ENCODE results near the gene DFFB. TPM values are rescaled to one million over a fixed set of nuclear protein-coding genes. Genes with fewer than 3 reads are reported as not detected.
A peak's percentile ranks its signal among the peaks of the same experiment; 100 is the strongest.

DFFB gene
- total RNA-seq, 2 experiments from 2014 or later, result 9.0 to 9.5 TPM

DNA sequence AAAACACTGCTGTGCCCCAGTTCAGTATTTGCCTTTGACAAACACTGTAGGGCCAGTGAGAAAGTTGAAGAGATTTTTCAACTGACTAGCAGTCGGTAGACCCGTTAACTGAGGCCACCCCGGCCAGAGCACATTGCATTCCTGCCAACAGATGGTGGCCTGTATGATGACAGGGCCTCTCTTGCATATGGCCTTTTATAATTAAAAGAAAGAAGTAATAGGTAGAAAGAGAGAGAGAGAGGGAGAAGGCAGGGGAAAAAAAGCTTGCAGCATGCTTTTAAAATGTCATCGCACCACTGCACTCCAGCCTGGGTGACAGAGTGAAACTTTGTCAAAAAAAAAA is 47.5 kb downstream of the DFFB start:
- POLR2A ChIA-PET, result no interaction called here
- Mint-ChIP-seq H3K4me1 (peaks cover 39% of the 10 kb centered on the region), H3K27me3 (no peaks in the 10 kb centered on the region), H3K36me3 (ENCODE audit: low read depth) (no peaks in the 10 kb centered on the region), H3K27ac (no peak overlapping the region), H3K4me3 (no peak overlapping the region), H3K9me3 (no peaks in the 10 kb centered on the region)
- CTCF ChIA-PET, result no interaction called here
- no peak for DNase-seq

DNA sequence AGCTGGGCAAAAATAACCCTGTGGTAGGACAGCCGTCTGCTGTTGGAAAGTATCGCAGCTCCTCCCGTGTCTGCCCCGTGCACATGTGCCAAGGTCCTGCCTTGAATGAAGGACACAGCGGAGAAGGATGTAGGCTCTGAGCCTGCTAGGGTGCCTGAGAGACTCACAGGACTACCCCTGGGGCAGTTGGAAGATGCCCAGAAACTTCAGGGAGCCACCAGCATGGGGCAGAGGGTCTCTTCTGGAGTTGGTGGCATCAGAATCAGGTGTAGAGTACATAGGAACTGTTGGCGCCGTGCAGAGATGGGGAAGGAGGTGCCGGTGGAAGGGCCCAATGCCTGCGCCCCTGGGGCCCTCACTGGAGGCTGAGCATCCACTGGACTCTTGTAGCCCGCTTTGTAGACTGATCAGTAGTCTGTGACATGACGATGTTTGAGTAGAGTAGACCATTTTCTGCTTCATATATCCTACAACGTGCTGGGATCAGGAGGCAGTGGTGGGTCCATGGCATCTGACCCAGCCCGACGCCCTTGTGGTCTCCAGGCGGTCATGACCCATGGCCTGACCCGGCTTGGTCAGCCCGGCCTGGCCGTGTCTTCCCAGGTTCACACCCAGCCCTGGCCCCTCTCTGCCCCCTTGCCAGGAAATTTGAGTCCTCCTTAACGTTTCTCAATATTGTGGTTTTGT is 48.1 kb downstream of the DFFB start:
- CTCF ChIA-PET, result no interaction called here

DNA sequence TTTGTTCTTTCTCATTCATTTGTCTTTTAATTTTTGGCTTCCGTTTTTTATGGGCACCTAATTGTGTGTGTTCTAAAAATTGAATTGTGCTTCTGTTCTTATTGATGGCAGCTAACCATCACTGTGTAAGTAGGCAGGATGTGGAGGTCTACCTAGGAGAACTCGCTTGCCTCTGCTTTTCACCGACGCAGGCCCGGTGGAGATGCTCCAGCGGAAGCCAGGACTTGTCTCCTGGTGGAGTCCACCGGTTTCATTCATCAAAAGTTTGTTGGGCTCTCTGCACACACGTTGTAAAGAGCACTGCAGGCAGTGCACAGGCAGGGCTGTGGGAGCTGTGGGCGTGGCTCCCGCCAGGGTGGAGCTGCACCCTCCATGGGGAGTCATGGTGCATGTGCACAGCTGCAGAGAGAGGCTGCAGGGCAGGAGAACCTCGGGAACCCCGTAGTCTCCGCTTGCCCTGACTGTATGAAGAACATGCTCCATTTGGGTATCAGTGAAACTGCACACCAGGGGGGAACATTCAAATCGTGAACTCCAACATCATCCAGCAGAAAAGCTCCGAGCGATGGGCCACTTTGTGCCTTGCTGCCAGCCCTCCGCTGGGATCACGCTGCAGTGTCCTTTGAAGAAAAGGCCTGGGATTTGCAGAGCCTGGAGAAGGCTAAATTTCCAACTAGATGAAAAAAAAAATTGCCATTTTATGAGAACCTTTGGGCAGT is 48.8 kb downstream of the DFFB start:
- POLR2A ChIA-PET, result interaction anchor here (1.6 kb wide), 1 partner anchor 50 kb away, joined by 3 read pairs; no protein-coding TSS in a partner anchor
- CTCF ChIA-PET, result interaction anchor here (1.4 kb wide), 1 partner anchor 48 kb away, joined by 8 read pairs; the partner anchor contains the start of genes CEP104 and DFFB
- Mint-ChIP-seq H3K4me1 (peaks cover 37% of the 10 kb centered on the region), H3K36me3 (ENCODE audit: low read depth) (no peaks in the 10 kb centered on the region), H3K4me3 (no peak overlapping the region), H3K27me3 (no peaks in the 10 kb centered on the region), H3K9me3 (no peaks in the 10 kb centered on the region), H3K27ac (no peak overlapping the region)
- DNase-seq, result no peak

More for the DNA sequence above, 48.1 kb downstream of the DFFB start:
- Mint-ChIP-seq H3K27me3 (no peaks in the 10 kb centered on the region), H3K27ac (no peak overlapping the region), H3K36me3 (ENCODE audit: low read depth) (no peaks in the 10 kb centered on the region), H3K9me3 (no peaks in the 10 kb centered on the region), H3K4me3 (no peak overlapping the region), H3K4me1 (peaks cover 37% of the 10 kb centered on the region)
- DNase-seq, result no peak
- POLR2A ChIA-PET, result no interaction called here

DNA sequence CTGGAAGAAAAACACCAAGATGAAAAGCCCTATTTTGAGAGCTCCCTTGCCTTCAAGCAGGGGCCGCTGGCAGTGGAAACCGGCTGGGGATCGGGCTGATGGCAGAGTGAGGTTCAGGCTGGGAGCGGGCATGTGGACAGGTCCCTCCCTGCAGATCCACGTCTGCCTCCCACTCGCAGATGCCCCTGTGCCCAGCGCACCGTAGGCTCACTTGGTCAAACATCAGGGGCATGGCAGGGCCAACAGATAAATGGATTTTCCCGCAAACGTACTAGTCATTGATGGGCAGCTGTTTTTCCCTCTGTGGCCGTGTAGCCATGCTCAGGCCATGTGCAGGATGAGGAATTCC is 49.4 kb downstream of the DFFB start:
- H3K27ac Mint-ChIP-seq, result no peak overlapping the region
- no peaks in the 10 kb centered on the region for H3K9me3 Mint-ChIP-seq
- ChIA-PET POLR2A (interaction anchor here (1.6 kb wide), 1 partner anchor 50 kb away, joined by 3 read pairs; no protein-coding TSS in a partner anchor), CTCF (interaction anchor here (1.4 kb wide), 1 partner anchor 49 kb away, joined by 8 read pairs; the partner anchor contains the start of genes CEP104 and DFFB)
- no peak for DNase-seq
- H3K27me3 Mint-ChIP-seq, result no peaks in the 10 kb centered on the region
- H3K4me1 Mint-ChIP-seq, result peaks cover 34% of the 10 kb centered on the region
- no peaks in the 10 kb centered on the region for H3K36me3 Mint-ChIP-seq (ENCODE audit: low read depth)
- no peak overlapping the region for H3K4me3 Mint-ChIP-seq

DNA sequence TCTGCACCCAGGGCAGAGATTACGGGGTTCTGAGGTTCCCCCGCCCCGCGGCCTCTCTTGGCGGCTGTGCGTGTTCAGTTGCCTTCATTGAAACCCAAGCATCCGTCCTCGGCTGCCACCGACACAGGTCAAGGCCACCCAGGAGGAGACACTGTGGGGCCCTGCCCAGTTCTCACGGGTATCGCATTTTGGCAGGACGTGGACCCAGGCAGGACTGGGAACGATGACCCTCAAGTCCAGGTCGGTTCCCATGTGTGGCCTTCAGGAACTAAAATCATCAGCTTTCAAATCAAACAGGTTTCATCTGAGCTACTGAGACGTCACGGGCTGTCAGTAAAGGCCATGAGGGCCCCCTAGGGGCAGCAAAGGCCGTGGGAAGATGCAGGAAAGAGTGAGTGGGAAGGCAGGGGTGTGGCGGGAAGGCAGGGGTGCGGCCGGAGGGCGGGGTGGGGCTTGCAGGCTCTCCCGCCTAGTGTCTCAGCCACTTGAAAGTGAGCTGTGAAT is 49.8 kb downstream of the DFFB start:
- ChIA-PET CTCF (interaction anchor here (1.4 kb wide), 1 partner anchor 49 kb away, joined by 8 read pairs; the partner anchor contains the start of genes CEP104 and DFFB), POLR2A (interaction anchor here (1.6 kb wide), 1 partner anchor 51 kb away, joined by 3 read pairs; no protein-coding TSS in a partner anchor)
- Mint-ChIP-seq H3K27ac (no peak overlapping the region), H3K27me3 (no peaks in the 10 kb centered on the region), H3K36me3 (ENCODE audit: low read depth) (no peaks in the 10 kb centered on the region), H3K4me1 (peaks cover 32% of the 10 kb centered on the region), H3K4me3 (no peak overlapping the region), H3K9me3 (no peaks in the 10 kb centered on the region)
- peak; percentile 36 for DNase-seq

DNA sequence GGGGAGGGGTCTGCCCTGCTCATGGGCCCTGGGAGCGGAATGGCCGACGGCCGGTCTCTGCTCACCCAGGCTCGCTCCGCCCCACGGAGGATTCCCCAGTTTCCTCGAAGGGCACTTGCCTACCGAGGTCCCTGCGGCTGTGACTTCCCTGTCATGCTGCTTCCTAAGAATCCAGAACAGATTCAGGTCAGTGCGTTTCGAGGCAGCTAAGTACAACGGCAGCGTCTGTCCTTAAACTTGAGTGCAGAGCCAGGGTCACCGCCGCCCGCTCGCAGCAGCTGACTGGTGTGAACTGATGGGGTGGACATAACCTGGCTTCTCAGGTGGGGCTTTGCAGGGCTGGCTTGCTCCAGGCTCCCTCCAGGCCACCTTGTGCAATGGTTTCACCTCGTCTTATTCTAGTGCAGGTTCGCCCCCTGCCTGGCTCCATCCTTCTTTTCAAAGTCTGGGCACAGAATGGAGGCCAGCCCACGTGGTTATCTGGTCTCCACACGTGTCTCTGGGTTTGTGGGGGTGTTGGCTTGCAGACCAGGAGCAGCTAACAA is 50.4 kb downstream of the DFFB start:
- no peak overlapping the region for H3K4me3 Mint-ChIP-seq
- no peaks in the 10 kb centered on the region for H3K9me3 Mint-ChIP-seq
- DNase-seq, result no peak
- POLR2A ChIA-PET, result interaction anchor here (1.6 kb wide), 1 partner anchor 51 kb away, joined by 3 read pairs; no protein-coding TSS in a partner anchor
- H3K36me3 Mint-ChIP-seq (ENCODE audit: low read depth), result no peaks in the 10 kb centered on the region
- H3K4me1 Mint-ChIP-seq, result peaks cover 26% of the 10 kb centered on the region
- H3K27me3 Mint-ChIP-seq, result no peaks in the 10 kb centered on the region
- CTCF ChIA-PET, result no interaction called here
- H3K27ac Mint-ChIP-seq, result no peak overlapping the region

DNA sequence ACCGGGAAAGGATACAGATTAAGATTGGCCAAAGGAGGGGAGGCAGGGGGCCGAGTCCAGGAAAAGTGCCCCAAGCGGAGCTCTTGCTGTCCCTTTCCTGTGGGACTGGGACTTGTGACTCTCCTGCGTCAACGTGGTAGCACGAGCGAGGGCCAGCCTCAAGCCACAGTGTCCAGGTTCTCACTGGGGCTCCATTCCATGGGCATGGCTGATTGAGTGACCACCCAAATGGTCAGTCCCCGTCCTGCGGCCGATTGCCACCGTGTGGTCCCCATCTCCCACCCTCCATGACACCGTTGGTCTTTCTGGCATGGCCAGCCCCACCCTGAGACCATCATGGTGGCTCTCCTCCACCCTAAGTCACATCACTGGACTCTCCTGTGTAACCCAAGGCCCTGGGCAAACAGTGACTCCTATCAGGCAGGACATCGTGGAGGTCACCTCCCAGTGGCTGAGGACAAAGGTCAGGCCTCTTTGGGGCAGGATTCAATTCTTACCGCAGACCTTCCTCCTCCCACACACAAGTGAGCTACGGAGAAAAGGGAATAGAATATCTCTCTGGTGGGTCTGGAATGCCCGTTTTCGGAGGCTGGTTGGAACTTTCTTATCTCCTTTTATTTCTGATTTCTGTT is 51.7 kb downstream of the DFFB start:
- ChIA-PET POLR2A (no interaction called here), CTCF (no interaction called here)
- Mint-ChIP-seq H3K4me1 (peaks cover 14% of the 10 kb centered on the region), H3K27ac (no peak overlapping the region), H3K9me3 (no peaks in the 10 kb centered on the region), H3K4me3 (no peak overlapping the region), H3K27me3 (no peaks in the 10 kb centered on the region), H3K36me3 (ENCODE audit: low read depth) (no peaks in the 10 kb centered on the region)
- DNase-seq, result no peak

DNA sequence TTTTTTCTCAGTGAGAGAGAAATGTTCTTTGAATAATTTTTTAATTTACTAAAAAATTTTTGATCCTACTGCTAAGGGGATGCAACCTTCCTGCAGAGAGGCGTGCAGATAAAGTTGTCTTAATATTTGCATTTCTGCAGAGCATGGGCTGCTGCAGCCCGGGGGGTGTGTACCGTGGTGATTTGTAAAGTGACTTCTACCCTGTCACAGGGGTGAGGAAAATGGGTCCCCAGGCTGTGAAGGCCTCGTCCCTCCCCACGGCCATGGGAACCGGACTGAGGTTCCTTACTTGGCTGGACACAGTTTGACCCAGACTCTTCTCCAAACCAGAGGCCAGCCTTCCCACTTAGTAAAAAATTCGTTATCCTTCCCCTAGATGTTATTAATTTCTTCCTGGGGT is 52.3 kb downstream of the DFFB start:
- ChIA-PET POLR2A (no interaction called here), CTCF (no interaction called here)
- H3K4me3 Mint-ChIP-seq, result no peak overlapping the region
- H3K27me3 Mint-ChIP-seq, result no peaks in the 10 kb centered on the region
- H3K9me3 Mint-ChIP-seq, result no peaks in the 10 kb centered on the region
- peaks cover 14% of the 10 kb centered on the region for H3K4me1 Mint-ChIP-seq
- H3K36me3 Mint-ChIP-seq (ENCODE audit: low read depth), result no peaks in the 10 kb centered on the region
- DNase-seq, result no peak
- H3K27ac Mint-ChIP-seq, result no peak overlapping the region

DNA sequence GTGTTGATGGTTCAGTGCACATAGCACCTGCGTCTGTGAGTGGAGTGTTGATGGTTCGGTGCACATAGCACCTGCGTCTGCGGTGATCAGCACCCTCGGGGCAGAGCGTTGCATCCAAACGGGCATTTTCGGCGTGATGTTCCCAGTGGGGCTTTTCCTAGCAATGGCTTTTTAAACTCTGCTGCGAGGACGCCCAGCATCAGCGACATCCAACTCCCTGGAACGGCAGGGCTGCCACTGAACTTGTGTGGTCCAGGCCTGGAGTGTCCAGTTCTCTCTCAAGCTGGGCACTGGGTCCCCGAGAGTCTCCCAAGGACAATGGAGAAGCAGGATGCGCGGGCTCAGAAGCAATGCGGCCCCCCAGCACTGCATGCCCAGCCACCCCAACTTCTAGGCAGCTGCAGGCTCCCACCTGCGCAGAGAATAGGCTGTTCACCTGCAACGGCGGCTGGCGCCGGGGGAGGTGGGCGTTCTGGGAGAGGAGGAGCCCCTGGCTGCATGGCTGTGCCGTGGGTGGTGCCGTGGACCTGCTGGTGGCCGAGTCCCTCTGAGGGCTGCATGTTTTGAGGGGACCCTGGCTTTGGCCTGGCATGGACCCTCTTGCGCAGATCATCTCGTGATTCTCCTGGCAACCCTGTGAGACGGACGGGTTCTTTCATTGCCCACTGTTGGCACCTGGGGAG is 52.9 kb downstream of the DFFB start:
- Mint-ChIP-seq H3K4me3 (no peak overlapping the region), H3K4me1 (peaks cover 14% of the 10 kb centered on the region), H3K27me3 (no peaks in the 10 kb centered on the region), H3K9me3 (no peaks in the 10 kb centered on the region), H3K27ac (no peak overlapping the region), H3K36me3 (ENCODE audit: low read depth) (no peaks in the 10 kb centered on the region)
- CTCF ChIA-PET, result no interaction called here
- POLR2A ChIA-PET, result no interaction called here
- DNase-seq, result no peak

DNA sequence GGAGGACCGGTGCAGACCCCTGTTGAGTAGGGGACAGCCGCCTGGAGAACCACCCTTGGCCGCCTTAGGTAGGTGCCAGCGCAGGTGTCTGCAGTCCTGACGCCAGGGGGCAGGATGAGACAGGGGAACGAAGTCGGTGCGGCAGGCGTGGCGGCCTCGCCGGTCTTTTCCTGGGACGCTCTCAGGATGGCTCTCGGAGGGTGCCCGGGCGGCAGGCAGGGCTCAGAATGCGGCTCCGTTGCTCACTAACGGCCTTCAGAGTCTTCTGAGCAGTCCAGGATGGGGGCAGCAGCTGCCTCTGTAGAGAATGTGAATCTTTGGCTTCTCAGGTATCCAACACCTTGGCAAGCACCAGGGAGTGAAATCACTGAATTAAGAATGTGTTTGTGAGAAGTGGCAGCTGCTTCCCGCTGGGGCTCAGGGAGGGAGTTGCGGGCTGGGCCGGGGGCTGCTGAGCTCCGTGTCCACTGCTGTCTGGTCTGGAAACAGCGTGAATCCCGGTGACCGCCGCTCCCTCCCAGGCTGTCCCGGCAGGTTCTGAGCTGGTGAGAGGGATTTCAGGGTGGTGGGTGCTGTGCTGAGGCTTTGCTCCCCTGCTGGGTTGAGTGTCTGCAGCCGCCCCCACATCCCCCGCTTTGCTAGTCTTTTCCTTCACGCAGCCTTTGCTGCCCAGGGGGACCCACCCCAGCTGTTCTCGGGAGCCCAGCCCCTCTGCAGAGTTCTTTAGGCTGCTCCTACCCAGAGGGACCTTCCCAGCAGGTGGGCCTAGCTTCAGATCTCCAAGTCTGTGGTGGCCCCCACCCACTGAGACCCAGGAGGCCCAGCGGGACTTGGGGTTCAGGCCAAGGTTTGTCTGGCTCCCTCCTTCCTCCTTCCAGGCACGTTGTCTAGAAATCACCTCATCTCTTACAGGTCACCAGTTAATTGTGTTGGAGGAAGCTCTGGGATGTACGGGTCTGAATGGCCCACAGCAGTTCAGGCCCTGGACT is 53.9 kb downstream of the DFFB start:
- ChIA-PET POLR2A (no interaction called here), CTCF (interaction anchor here (2.0 kb wide), 1 partner anchor 8 kb away, joined by 5 read pairs; no protein-coding TSS in a partner anchor)
- DNase-seq, result peak; percentile 74
- Mint-ChIP-seq H3K27ac (no peak overlapping the region), H3K4me1 (peaks cover 10% of the 10 kb centered on the region), H3K4me3 (no peak overlapping the region), H3K27me3 (no peaks in the 10 kb centered on the region), H3K36me3 (ENCODE audit: low read depth) (no peaks in the 10 kb centered on the region), H3K9me3 (no peaks in the 10 kb centered on the region)

DNA sequence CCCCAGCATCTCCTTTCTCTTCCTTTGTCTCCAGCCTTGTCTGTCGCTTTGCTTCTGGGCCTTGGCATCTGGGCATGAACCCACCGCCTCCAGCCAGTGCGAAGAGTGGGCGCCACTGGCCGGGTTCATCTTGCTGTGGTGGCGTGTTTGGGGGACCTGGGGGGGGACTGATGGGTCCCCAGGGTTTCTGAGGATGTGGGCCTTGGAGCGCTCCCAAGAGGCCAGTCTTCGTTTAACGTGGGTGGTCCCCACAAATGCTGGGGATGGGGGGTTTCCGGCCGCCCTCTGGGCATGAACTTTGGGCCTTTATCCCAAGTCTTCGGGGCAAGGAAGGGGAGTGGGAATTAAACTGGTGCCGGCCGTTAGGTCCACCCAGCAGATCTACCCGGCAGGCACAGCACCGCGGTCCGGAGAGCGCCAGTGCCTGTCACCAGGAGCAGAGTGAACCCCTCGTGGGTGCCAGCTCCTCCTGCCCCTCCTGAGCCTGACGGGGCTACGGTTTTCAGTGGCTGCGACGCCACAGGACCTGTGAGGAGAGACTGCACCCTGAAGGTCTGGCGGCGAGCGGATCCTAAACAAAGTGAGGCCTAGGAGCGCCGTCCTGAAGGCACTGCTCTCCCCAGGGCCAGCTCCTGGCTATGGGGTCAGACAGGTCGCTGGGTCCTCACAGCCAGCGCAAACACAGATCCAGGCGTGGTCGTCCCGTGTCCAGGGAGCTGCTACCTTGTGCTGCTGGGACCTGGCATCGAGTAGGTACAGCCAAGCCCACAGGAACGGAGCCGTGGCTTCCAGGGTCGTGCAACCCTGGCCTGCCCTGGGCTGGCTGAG is 54.9 kb downstream of the DFFB start:
- Mint-ChIP-seq H3K27me3 (no peaks in the 10 kb centered on the region), H3K36me3 (ENCODE audit: low read depth) (no peaks in the 10 kb centered on the region), H3K27ac (no peak overlapping the region), H3K4me1 (peaks cover 2% of the 10 kb centered on the region), H3K4me3 (no peak overlapping the region), H3K9me3 (no peaks in the 10 kb centered on the region)
- POLR2A ChIA-PET, result no interaction called here
- CTCF ChIA-PET, result interaction anchor here (2.0 kb wide), 1 partner anchor 10 kb away, joined by 5 read pairs; no protein-coding TSS in a partner anchor
- DNase-seq, result no peak

Data from activated CD4-positive, alpha-beta memory T cell treated with anti-CD3 and anti-CD28 coated beads, Interleukin-2, amount 10 ng/mL, durations not matched to agents 7 days and 5 days (primary cell).